OCI-LY1 (cell line): ENCODE measurements around the gene ATP11C.

Source experiments
- H2AFZ ChIP-seq: fragments of 200-600 bp; sonication (generic), shearing (Covaris generic); 2 replicates; pipeline ENCODE4 v1.6.0; 2014; ENCODE audit warnings: antibody characterized with exemption, mild to moderate bottlenecking, low read length
- H3F3A ChIP-seq: fragments of 200-600 bp; sonication (generic), shearing (Covaris generic); 2 replicates; pipeline ENCODE4 v1.6.0; 2014; ENCODE audit warnings: mild to moderate bottlenecking, antibody characterized with exemption, low read length, moderate library complexity; ENCODE audit not compliant: insufficient read depth
- H3K27ac ChIP-seq: fragments of 200-600 bp; sonication (generic); 2 replicates; pipeline ENCODE4 v1.5.1; 2014; ENCODE audit warnings: low read length, mixed run types, mild to moderate bottlenecking, low read depth; ENCODE audit not compliant: poor library complexity, severe bottlenecking
- H3K27me3 ChIP-seq: fragments of 200-600 bp; sonication (generic); 2 replicates; pipeline ENCODE4 v1.6.0; 2014; ENCODE audit warnings: antibody characterized with exemption, mild to moderate bottlenecking, low read length, moderate library complexity; ENCODE audit not compliant: insufficient read depth
- H3K36me3 ChIP-seq: fragments of 200-600 bp; sonication (generic); 2 replicates; pipeline ENCODE4 v1.6.1; 2014; ENCODE audit warnings: mild to moderate bottlenecking, antibody characterized with exemption, low read length, moderate library complexity, mixed read lengths; ENCODE audit not compliant: insufficient read depth
- H3K4me1 ChIP-seq: fragments of 200-600 bp; sonication (generic); 2 replicates; pipeline ENCODE4 v1.5.1; 2014; ENCODE audit warnings: mild to moderate bottlenecking, low read length, moderate library complexity; ENCODE audit not compliant: insufficient read depth, severe bottlenecking
- H3K4me2 ChIP-seq: fragments of 200-600 bp; sonication (generic), shearing (Covaris generic); 2 replicates; pipeline ENCODE4 v1.6.1; 2014; ENCODE audit warnings: low read length
- H3K4me3 ChIP-seq: fragments of 200-600 bp; sonication (generic); 2 replicates; pipeline ENCODE4 v1.5.1; 2014; ENCODE audit warnings: low read length, low read depth, mild to moderate bottlenecking, mixed read lengths; ENCODE audit not compliant: poor library complexity, severe bottlenecking
- H3K79me2 ChIP-seq: fragments of 200-600 bp; shearing (Covaris generic); 2 replicates; pipeline ENCODE4 v1.6.1; 2016; ENCODE audit warnings: mixed run types, low read length, mixed read lengths; ENCODE audit not compliant: insufficient read depth
- H3K9ac ChIP-seq: fragments of 200-600 bp; sonication (generic), shearing (Covaris generic); 2 replicates; pipeline ENCODE4 v1.6.1; 2014; ENCODE audit warnings: mild to moderate bottlenecking, low read length, mixed read lengths
- H3K9me2 ChIP-seq: fragments of 200-600 bp; sonication (generic), shearing (Covaris generic); 2 replicates; pipeline ENCODE4 v1.6.1; 2014; ENCODE audit warnings: low read depth, mild to moderate bottlenecking, low read length, mixed read lengths
- H3K9me3 ChIP-seq: fragments of 200-600 bp; shearing (Covaris generic); 2 replicates; pipeline ENCODE4 v1.6.1; 2014; ENCODE audit warnings: low read length, mixed read lengths
- H4K20me1 ChIP-seq: fragments of 200-600 bp; sonication (generic), shearing (Covaris generic); 2 replicates; pipeline ENCODE4 v1.6.0; 2016; ENCODE audit warnings: mild to moderate bottlenecking, low read length; ENCODE audit not compliant: insufficient read depth
- EZH2 ChIP-seq: fragments of 200-600 bp; sonication (generic), shearing (Covaris generic); IDR thresholded peaks from 2 replicates; pipeline ENCODE4 v1.8.0; 2017; ENCODE audit warnings: borderline replicate concordance, mixed run types, mild to moderate bottlenecking, antibody characterized with exemption, low read length, moderate library complexity, mixed read lengths
- TF ChIP-seq, protein P1 (sequence below): fragments of 200-600 bp; sonication (generic), shearing (Covaris generic); IDR thresholded peaks from 2 replicates; pipeline ENCODE4 v1.5.1; 2017; ENCODE audit warnings: mild to moderate bottlenecking, antibody characterized with exemption, low read length, moderate library complexity, mixed read lengths

The ATP11C gene

DNA sequence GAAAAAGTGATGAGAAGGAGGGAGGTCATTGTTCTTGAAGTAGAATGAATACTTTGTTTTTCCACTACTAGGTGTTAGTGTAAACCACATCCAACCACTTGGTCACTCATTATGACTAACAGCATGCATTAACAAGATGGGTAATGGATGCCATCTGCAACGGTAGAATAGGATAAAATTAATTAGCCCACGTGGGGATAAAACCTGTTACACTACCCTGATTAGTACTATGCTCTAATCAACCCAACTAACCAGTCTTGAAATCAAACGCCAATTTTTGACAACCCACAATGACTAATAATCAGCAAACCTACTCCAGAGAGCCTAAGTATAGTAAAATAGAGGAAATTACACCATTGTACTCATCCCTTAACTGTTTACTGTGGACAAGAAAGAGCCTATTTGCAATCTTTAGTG, 131.4 kb downstream of the ATP11C start:
- Histone ChIP-seq H3K9me2 (no peaks in the 10 kb centered on the region), H3K4me1 (no peaks in the 10 kb centered on the region), H3K9me3 (no peaks in the 10 kb centered on the region), H3K4me3 (no peak overlapping the region), H3F3A (no peaks in the 10 kb centered on the region), H2AFZ (no peak overlapping the region), H3K9ac (no peak overlapping the region), H3K27me3 (no peaks in the 10 kb centered on the region), H3K79me2 (no peaks in the 10 kb centered on the region), H3K27ac (no peak overlapping the region), H4K20me1 (no peaks in the 10 kb centered on the region), H3K36me3 (peaks cover 21% of the 10 kb centered on the region), H3K4me2 (no peak overlapping the region)
- TF ChIP-seq EZH2: no peak
- TF ChIP-seq, protein P1, sequence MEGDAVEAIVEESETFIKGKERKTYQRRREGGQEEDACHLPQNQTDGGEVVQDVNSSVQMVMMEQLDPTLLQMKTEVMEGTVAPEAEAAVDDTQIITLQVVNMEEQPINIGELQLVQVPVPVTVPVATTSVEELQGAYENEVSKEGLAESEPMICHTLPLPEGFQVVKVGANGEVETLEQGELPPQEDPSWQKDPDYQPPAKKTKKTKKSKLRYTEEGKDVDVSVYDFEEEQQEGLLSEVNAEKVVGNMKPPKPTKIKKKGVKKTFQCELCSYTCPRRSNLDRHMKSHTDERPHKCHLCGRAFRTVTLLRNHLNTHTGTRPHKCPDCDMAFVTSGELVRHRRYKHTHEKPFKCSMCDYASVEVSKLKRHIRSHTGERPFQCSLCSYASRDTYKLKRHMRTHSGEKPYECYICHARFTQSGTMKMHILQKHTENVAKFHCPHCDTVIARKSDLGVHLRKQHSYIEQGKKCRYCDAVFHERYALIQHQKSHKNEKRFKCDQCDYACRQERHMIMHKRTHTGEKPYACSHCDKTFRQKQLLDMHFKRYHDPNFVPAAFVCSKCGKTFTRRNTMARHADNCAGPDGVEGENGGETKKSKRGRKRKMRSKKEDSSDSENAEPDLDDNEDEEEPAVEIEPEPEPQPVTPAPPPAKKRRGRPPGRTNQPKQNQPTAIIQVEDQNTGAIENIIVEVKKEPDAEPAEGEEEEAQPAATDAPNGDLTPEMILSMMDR: no peak

DNA sequence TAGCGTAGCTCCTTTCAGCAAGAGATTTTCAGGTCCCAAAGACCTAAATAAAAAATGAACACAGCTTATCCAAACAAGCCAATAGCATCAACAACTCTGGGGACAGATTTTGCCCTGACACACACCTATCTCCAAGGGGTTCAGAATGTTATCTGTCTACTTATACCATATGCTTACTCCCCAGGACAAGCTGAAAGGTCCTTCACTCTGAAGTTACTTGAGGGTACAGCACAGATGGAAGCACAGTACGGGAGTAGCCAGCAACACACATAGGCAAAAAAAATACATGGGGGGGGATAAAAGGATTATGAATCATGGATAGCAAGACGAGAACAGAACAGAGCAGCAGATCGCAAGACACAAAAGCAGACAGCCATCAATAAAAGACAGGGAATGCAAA, 134.2 kb downstream of the ATP11C start:
- Histone ChIP-seq H3K9me3 (no peaks in the 10 kb centered on the region), H2AFZ (no peak overlapping the region), H3K79me2 (no peaks in the 10 kb centered on the region), H3K9me2 (no peaks in the 10 kb centered on the region), H3K4me2 (no peak overlapping the region), H3F3A (no peaks in the 10 kb centered on the region), H3K4me3 (no peak overlapping the region), H3K27me3 (no peaks in the 10 kb centered on the region), H3K27ac (no peak overlapping the region), H3K9ac (no peak overlapping the region), H3K4me1 (peaks cover 6% of the 10 kb centered on the region), H4K20me1 (no peaks in the 10 kb centered on the region), H3K36me3 (peaks cover 29% of the 10 kb centered on the region)
- TF ChIP-seq, protein P1: no peak
- TF ChIP-seq EZH2: no peak

DNA sequence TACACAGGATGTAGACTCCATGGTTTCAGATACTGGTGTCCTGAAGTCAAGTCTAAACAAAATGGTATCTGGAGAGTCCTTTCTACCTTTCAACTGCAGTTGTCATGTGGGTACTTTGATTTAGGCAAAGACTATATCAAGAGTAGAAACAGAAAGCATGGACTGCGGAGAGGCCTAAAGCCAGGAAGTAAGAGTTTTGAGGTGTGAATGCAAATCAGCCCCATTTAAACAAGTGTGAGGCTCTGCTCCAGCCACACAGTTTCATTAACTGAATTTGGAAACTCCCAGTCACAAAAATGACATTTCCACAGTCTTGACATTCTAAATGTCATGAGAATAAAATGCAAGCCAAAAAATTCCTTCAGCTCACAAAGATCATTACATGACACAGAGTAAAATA, 137.7 kb downstream of the ATP11C start:
- Histone ChIP-seq H3F3A (no peaks in the 10 kb centered on the region), H3K4me2 (no peak overlapping the region), H3K27me3 (no peaks in the 10 kb centered on the region), H3K9me2 (no peaks in the 10 kb centered on the region), H3K27ac (no peak overlapping the region), H3K9ac (no peak overlapping the region), H3K4me1 (peaks cover 6% of the 10 kb centered on the region), H2AFZ (no peak overlapping the region), H3K4me3 (no peak overlapping the region), H3K79me2 (no peaks in the 10 kb centered on the region), H4K20me1 (no peaks in the 10 kb centered on the region), H3K9me3 (no peaks in the 10 kb centered on the region), H3K36me3 (peaks cover 10% of the 10 kb centered on the region; the same call in 1 of the 2 replicates)
- TF ChIP-seq EZH2: no peak

DNA sequence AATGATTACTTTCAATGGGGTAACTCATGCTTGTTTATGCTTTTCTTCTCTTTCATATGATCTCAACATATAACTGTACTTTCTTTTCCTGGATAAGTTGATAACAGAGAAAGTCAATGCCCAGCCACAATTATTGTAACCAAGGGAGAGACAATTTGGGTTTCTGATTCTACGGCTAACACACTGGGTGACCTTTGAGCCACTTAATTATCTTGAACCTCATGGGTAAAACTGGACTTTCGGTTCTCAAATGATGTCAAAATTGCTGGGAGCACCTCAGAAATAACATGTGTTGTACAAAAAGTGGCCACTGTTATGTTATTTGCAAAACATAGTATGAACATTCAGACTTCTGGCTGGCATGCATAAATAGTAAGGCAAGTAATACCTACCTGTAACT, 145.3 kb downstream of the ATP11C start:
- no peaks in the 10 kb centered on the region for H3K9me2 ChIP-seq
- no peaks in the 10 kb centered on the region for H3K4me1 ChIP-seq
- H3F3A ChIP-seq: no peaks in the 10 kb centered on the region
- H3K27me3 ChIP-seq: no peaks in the 10 kb centered on the region
- H2AFZ ChIP-seq: no peak overlapping the region
- peaks cover 12% of the 10 kb centered on the region for H3K36me3 ChIP-seq
- no peaks in the 10 kb centered on the region for H3K9me3 ChIP-seq
- H3K4me3 ChIP-seq: no peak overlapping the region
- H3K4me2 ChIP-seq: no peak overlapping the region
- no peaks in the 10 kb centered on the region for H3K79me2 ChIP-seq
- no peak for TF ChIP-seq EZH2
- TF ChIP-seq, protein P1: no peak
- no peak overlapping the region for H3K9ac ChIP-seq
- no peaks in the 10 kb centered on the region for H4K20me1 ChIP-seq
- H3K27ac ChIP-seq: no peak overlapping the region
